ENCODE measurements around the gene HTD2.

HTD2 gene

DNA sequence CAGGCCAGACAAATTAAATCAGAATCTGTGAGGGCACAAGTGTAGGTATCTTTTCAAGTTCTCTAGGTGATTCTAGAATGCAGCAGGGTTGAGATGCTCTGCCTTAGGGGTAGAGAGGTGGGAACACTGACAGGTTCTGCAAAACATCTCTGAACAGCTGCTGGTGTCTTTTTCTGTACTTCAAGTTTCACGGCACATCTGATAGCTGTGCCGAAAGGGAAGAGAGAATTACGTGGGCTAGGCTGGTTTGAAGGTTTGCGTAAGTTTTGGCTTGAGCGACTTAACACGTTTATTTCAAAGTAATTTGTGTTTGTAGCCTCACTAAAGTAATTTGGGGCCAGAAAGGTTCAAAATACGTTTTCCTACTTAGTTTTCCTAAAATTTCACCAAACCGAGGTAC is 48.9 kb downstream of the HTD2 start:
- no peak for DNase-seq (ENCODE audit: low read depth in 4 of 4, low spot score in 1 of 4)

DNA sequence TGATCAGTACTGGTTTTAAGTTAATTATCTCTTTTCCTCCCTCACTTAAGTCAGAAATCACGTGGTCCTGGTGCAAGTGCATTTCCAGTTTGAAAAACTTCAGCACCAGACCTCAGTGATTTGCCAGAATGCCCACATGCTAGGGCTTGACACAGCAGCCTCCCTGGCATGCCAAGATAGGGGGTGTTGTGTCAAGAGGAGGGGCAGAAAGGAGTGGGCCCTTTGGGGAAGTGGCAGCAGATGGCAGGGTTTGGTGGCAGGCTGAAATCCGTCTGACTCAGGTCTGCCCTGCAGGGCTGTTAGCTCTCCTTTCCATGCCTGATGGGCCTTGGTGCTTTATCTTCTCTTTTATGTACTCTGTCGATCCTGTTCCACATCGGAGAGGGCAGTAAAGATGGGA is 49.7 kb downstream of the HTD2 start:
- DNase-seq (ENCODE audit: low read depth in 4 of 4, low spot score in 1 of 4) = no peak

DNA sequence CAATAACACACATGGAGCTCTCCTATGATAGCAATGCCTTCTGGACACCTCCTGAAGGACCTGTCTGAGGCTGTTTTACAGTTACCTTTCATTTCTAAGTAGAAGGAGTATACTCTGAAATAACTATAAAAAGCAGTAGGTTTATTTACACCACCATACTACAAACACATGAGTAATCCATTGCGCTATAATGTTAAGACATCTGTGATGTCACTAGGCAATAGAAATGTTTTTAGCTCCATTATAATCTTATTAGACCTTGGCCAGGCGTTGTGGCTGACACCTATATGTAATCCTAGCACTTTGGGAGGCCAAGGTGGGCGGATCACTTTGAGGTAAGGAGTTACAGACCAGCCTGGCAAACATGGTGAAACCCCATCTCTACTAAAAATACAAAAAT is 51.1 kb downstream of the HTD2 start:
- no peak for DNase-seq (ENCODE audit: low read depth in 4 of 4, low spot score in 1 of 4)

GRCh38 chr3:58358092-58358491 is 51.8 kb downstream of the HTD2 start:
- no peak for DNase-seq (ENCODE audit: low read depth in 4 of 4, low spot score in 1 of 4)

GRCh38 chr3:58358808-58359207 is 52.5 kb downstream of the HTD2 start:
- no peak for DNase-seq (ENCODE audit: low read depth in 4 of 4, low spot score in 1 of 4)

- no peak for DNase-seq (ENCODE audit: low read depth in 4 of 4, low spot score in 1 of 4)
Measured at GRCh38 chr3:58359621-58360020, 53.3 kb downstream of the HTD2 start.

- DNase-seq (ENCODE audit: low read depth in 4 of 4, low spot score in 1 of 4) = no peak
Measured at GRCh38 chr3:58361866-58362265, 55.5 kb downstream of the HTD2 start.

DNA sequence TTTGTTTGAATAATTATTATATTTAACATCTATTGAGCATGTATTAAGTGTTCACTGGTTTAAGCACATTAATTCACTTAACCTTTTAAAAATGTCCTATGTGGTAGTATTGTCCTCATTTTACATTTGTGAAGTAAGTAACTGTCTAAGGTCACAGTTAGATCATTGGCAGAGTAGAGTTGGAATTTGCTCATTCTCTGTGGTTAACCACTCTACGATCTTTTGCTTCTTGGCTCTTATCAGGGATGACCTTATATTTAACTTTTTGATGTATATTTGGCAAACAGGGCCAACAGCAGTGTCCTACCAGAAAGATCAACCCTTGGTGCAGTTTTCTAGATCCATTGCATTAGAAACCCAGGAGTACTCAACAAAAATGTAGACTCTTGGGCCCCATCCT is 60.4 kb downstream of the HTD2 start:
- no peak for DNase-seq (ENCODE audit: low read depth in 4 of 4, low spot score in 1 of 4)

DNA sequence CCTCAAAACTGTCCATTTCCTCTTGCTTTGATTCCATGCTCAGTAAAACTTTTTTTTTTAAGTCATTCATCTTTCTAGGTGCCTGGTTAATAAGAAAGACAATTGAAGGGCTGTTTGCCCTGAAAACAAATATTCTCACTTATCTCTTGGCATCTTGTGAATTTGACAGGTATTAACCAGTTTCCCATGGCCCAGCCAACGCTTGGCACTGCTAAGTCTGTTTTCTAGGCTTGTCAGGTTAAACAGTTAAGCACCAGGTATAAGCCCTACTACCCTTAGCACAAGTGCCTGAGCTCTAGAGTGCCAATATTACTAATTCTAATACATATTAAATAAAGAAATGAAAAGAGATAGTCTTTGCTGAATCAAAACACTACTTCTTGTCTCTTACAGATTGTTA is 62.7 kb downstream of the HTD2 start:
- no peak for DNase-seq (ENCODE audit: low read depth in 4 of 4, low spot score in 1 of 4)
